Stimulated activated CD8-positive, alpha-beta memory T cell treated with anti-CD3 and anti-CD28 coated beads, Interleukin-2, amount 100 ng/mL, for 48 hours (primary cell): ENCODE data around the gene PPIB.
A peak's percentile ranks its signal among the peaks of the same experiment; 100 is the strongest.

Experiments
- DNase-seq, 2 donors: peaks; one replicate each; pipeline ENCODE4 v3.0.0-alpha.2; 2020; ENCODE audit warnings: low read depth in 2 of 2

PPIB gene

GRCh38 chr15:64158363-64159134 lies 4.3 kb downstream of the PPIB start:
- no peak for DNase-seq

GRCh38 chr15:64157599-64158125 lies 5.2 kb downstream of the PPIB start:
- no peak for DNase-seq

- no peak for DNase-seq
Observed at GRCh38 chr15:64156652-64157331, 6.0 kb downstream of the PPIB start.

- no peak for DNase-seq
Observed at GRCh38 chr15:64155802-64156651, 6.8 kb downstream of the PPIB start.

GRCh38 chr15:64153480-64154367 lies 9.1 kb downstream of the PPIB start:
- peak; percentile 90 to 91 for DNase-seq

- no peak for DNase-seq
Observed at GRCh38 chr15:64152507-64153387, 10.1 kb downstream of the PPIB start.

- no peak for DNase-seq
Observed at GRCh38 chr15:64151727-64152506, 10.9 kb downstream of the PPIB start, which contains the start of gene SNX22. Gene SNX22, plus strand, starts transcription at chr15:64151731. Its CDS starts 45 bp downstream, at chr15:64151776.

GRCh38 chr15:64149893-64150578 lies 12.8 kb downstream of the PPIB start:
- no peak for DNase-seq

- no peak for DNase-seq
Observed at GRCh38 chr15:64149424-64149823, 13.4 kb downstream of the PPIB start.

- DNase-seq = no peak
Observed at GRCh38 chr15:64148581-64148980, 14.2 kb downstream of the PPIB start.

GRCh38 chr15:64148168-64148567 lies 14.7 kb downstream of the PPIB start:
- DNase-seq = no peak

GRCh38 chr15:64146885-64147681 lies 15.7 kb downstream of the PPIB start:
- DNase-seq = no peak

GRCh38 chr15:64146520-64146884 lies 16.3 kb downstream of the PPIB start:
- DNase-seq = no peak

- no peak for DNase-seq
Observed at GRCh38 chr15:64146041-64146440, 16.8 kb downstream of the PPIB start.

GRCh38 chr15:64144565-64145281 lies 18.1 kb downstream of the PPIB start:
- no peak for DNase-seq

GRCh38 chr15:64144192-64144564 lies 18.6 kb downstream of the PPIB start:
- DNase-seq = no peak

- DNase-seq = no peak
Observed at GRCh38 chr15:64143276-64143675, 19.5 kb downstream of the PPIB start.
